Ishikawa (cell line): ENCODE measurements around the gene GFOD2.

Experiments used
- CREB1 ChIP-seq: IDR thresholded peaks from 2 replicates; pipeline ENCODE4 v1.6.1; 2012; ENCODE audit warnings: low read depth
- EGR1 ChIP-seq: IDR thresholded peaks from 2 replicates; pipeline ENCODE4 v1.6.1; 2012
- EP300 ChIP-seq: IDR thresholded peaks from 2 replicates; pipeline ENCODE4 v1.6.1; 2012; ENCODE audit warnings: borderline replicate concordance
- MAX ChIP-seq: IDR thresholded peaks from 2 replicates; pipeline ENCODE4 v1.6.1; 2012
- TAF1 ChIP-seq: IDR thresholded peaks from 2 replicates; pipeline ENCODE4 v1.6.1; 2012; ENCODE audit warnings: low read depth, mild to moderate bottlenecking
- TEAD4 ChIP-seq: IDR thresholded peaks from 2 replicates; pipeline ENCODE4 v1.6.1; 2012
- ZBTB7A ChIP-seq: IDR thresholded peaks from 2 replicates; pipeline ENCODE4 v1.6.1; 2012; ENCODE audit warnings: low read depth

GRCh38 chr16:67727521-67728485, 8.7 kb upstream of the GFOD2 start:
- TF ChIP-seq EP300 (no peak), CREB1 (no peak), MAX (no peak), EGR1 (no peak), TEAD4 (no peak), ZBTB7A (no peak), TAF1 (no peak)
